HG03175 (cell line): ENCODE data around the gene NOP53.
"Not testable (repeated sequence)": the region's sequence is repeated elsewhere in the genome, so short reads cannot be mapped to it uniquely, and the experiment has no call there.

Experiments
- ATAC-seq: cut with Tn5 transposase; IDR thresholded peaks from one replicate; pipeline ENCODE4 v1.9.1; 2021; ENCODE audit warnings: mild to moderate bottlenecking, moderate library complexity; ENCODE audit not compliant: unreplicated experiment

The NOP53 gene

GRCh38 chr19:47803148-47803547 is 57.8 kb downstream of the NOP53 start:
- ATAC-seq: not testable (repeated sequence)

GRCh38 chr19:47803671-47804070 is 58.3 kb downstream of the NOP53 start:
- ATAC-seq: not testable (repeated sequence)

GRCh38 chr19:47804451-47804850 is 59.1 kb downstream of the NOP53 start, which contains the start of gene TPRX1:
Gene TPRX1 (minus strand): TSS chr19:47804551. CDS start chr19:47804539, 12 bp downstream.
- ATAC-seq: not testable (repeated sequence)

GRCh38 chr19:47805313-47805712 is 60.0 kb downstream of the NOP53 start:
- ATAC-seq: no peak

GRCh38 chr19:47806435-47806834 is 61.1 kb downstream of the NOP53 start:
- no peak for ATAC-seq
